ENCODE data around the gene PPM1G.
A peak's percentile ranks its signal among the peaks of the same experiment; 100 is the strongest.

The PPM1G gene

DNA sequence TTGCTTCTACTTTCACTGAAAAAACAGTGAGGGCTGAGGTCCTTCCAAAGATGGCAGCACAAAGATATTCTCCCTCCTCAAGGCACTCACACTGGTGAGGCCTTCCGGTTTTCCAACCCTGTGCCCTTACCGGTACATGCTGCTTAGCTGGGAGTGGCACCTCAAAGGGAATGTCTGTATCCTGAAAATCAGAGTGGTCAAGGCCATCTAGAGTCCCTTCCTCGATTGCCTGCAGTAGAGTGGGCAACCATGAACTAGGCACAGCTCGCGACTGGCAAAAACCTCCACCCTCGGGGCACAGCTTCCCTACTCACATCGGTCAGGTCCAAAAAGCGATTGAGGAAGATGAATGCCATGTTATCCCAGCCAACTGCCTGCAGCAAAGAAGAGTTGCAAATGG, 36.2 kb upstream of the PPM1G start:
- Histone ChIP-seq H3K9me3 (no peaks in the 10 kb centered on the region), H3K36me3 (peaks cover 46 to 82% (median 56%) of the 10 kb centered on the region in 3 donors), H3K4me3 (no peak overlapping the region), H3K27me3 (no peaks in the 10 kb centered on the region), H3K27ac (no peak overlapping the region), H3K4me1 (peaks cover 0 to 13% (median 8%) of the 10 kb centered on the region in 4 donors)
- intact Hi-C loops (cut with DNase I; ENCODE audit: low total_unique reads): no loop called here
- DNase-seq: no peak
- TF ChIP-seq, protein P1, sequence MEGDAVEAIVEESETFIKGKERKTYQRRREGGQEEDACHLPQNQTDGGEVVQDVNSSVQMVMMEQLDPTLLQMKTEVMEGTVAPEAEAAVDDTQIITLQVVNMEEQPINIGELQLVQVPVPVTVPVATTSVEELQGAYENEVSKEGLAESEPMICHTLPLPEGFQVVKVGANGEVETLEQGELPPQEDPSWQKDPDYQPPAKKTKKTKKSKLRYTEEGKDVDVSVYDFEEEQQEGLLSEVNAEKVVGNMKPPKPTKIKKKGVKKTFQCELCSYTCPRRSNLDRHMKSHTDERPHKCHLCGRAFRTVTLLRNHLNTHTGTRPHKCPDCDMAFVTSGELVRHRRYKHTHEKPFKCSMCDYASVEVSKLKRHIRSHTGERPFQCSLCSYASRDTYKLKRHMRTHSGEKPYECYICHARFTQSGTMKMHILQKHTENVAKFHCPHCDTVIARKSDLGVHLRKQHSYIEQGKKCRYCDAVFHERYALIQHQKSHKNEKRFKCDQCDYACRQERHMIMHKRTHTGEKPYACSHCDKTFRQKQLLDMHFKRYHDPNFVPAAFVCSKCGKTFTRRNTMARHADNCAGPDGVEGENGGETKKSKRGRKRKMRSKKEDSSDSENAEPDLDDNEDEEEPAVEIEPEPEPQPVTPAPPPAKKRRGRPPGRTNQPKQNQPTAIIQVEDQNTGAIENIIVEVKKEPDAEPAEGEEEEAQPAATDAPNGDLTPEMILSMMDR (IDR thresholded peaks at IDR 0.05): no peak

DNA sequence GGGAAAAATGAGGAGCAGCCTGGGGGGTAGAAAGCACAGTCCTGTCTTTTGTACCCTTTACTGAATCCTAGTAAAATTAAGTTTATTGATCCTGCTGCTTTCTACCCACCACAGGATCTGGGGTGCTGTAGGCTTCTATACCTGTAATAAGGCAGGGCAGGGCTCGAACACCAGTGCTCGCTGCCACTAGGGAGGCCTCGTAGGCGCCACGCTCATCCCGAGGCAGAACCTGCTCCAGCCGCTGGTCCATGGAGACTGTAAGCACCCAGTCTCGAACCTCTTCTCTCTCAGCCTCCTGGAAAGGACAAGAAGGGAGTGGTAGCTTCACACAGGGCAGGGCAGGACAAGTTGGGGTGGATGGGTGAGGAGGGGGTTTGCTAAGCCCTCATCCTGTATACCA, 35.8 kb upstream of the PPM1G start:
- DNase-seq: peak in 1 of 2 donors; percentile 42
- peaks cover 0 to 13% (median 8%) of the 10 kb centered on the region in 4 donors for H3K4me1 ChIP-seq
- H3K9me3 ChIP-seq: no peaks in the 10 kb centered on the region
- TF ChIP-seq, protein P1 (IDR thresholded peaks at IDR 0.05): no peak
- intact Hi-C loops (cut with DNase I; ENCODE audit: low total_unique reads): no loop called here
- H3K36me3 ChIP-seq: peaks cover 50 to 82% (median 56%) of the 10 kb centered on the region in 3 donors
- no peak overlapping the region for H3K27ac ChIP-seq
- no peak overlapping the region for H3K4me3 ChIP-seq
- no peaks in the 10 kb centered on the region for H3K27me3 ChIP-seq

DNA sequence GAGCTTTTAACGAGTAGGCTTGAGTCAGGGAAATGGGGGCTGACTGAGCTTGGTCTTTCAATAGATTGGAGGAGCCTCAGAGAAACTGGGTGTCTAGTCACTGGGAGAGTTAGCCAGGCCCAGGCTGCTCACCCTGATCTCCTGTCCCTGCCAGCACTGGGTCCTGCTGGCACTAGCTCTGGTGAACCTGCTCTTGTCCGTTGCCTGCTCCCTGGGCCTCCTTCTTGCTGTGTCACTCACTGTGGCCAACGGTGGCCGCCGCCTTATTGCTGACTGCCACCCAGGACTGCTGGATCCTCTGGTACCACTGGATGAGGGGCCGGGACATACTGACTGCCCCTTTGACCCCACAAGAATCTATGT, 33.5 kb upstream of the PPM1G start:
- H3K36me3 ChIP-seq: peaks cover 55 to 82% (median 56%) of the 10 kb centered on the region in 3 donors
- DNase-seq: no peak

DNA sequence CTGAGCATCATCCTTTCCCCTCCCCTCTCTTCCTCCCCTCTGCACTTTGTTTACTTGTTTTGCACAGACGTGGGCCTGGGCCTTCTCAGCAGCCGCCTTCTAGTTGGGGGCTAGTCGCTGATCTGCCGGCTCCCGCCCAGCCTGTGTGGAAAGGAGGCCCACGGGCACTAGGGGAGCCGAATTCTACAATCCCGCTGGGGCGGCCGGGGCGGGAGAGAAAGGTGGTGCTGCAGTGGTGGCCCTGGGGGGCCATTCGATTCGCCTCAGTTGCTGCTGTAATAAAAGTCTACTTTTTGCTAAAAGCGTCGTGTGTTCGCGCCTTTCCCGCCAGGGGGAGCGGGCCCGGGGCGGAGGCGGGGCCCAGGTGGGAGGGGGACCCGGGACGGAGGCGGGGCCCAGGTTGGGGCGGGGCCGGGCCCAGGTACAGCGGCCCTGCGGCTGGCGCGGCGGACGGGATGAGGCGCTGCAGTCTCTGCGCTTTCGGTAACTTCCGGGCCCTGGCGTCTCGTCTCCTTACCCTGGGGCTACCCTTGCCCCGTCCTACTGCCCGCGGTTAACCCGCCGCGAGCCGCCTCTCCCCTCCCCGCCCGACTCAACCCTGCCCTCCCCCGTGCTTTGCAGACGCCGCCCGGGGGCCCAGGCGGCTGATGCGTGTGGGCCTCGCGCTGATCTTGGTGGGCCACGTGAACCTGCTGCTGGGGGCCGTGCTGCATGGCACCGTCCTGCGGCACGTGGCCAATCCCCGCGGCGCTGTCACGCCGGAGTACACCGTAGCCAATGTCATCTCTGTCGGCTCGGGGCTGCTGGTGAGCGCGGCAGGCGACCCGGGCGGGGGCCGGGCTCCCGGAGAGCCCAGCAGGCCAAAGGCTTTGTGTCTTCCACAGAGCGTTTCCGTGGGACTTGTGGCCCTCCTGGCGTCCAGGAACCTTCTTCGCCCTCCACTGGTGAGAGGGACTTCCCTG, 32.8 kb upstream of the PPM1G start, which contains the start of gene KRTCAP3:
TSS of gene KRTCAP3 (plus strand) at position 424 of the 962 bp plus-strand sequence. CDS start at position 456, 32 bp downstream.
- Histone ChIP-seq H3K27me3 (no peaks in the 10 kb centered on the region), H3K9me3 (no peaks in the 10 kb centered on the region), H3K4me3 (peak within 1 kb of the TSS; percentile 32 to 38), H3K4me1 (peaks cover 0 to 13% (median 8%) of the 10 kb centered on the region in 4 donors), H3K36me3 (peaks cover 56 to 82% (median 56%) of the 10 kb centered on the region in 3 donors), H3K27ac (peak within 1 kb of the TSS; percentile 52 to 71)
- peak in 1 of 2 donors; percentile 58 for DNase-seq
- intact Hi-C loops (cut with DNase I; ENCODE audit: low total_unique reads): no loop called here
- TF ChIP-seq, protein P1 (IDR thresholded peaks at IDR 0.05): no peak

More for the DNA sequence above, 33.5 kb upstream of the PPM1G start:
- TF ChIP-seq, protein P1 (IDR thresholded peaks at IDR 0.05): no peak
- peak overlapping the region; percentile 52 to 71 for H3K27ac ChIP-seq
- no peaks in the 10 kb centered on the region for H3K9me3 ChIP-seq
- intact Hi-C loops (cut with DNase I; ENCODE audit: low total_unique reads): no loop called here
- no peak overlapping the region for H3K4me3 ChIP-seq
- H3K27me3 ChIP-seq: no peaks in the 10 kb centered on the region
- H3K4me1 ChIP-seq: peaks cover 0 to 13% (median 8%) of the 10 kb centered on the region in 4 donors

DNA sequence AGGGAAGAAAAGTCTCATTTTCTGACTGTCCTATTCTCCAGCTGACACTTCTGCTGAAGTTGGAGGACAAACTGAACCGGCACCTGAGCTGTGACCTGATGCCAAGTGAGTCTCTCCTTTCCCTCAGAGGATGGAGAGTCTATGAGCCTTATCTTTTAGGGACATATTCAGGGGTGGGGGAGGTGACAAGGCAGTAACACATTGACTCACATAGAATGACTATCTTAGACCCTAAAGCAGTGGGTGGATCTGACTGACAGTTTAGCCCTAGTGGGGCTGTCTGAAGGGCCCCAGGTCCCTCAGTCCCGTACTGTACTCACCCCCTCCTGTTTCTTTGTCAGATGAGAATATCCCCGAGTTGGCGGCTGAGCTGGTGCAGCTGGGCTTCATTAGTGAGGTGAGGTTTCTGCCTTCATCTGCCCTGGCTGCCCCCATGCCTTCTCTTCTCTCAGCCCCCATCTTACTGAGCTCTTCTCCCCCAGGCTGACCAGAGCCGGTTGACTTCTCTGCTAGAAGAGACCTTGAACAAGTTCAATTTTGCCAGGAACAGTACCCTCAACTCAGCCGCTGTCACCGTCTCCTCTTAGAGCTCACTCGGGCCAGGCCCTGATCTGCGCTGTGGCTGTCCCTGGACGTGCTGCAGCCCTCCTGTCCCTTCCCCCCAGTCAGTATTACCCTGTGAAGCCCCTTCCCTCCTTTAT, 32.0 kb upstream of the PPM1G start:
- Histone ChIP-seq H3K4me3 (no peak overlapping the region), H3K27ac (peak overlapping the region in 1 of 2 donors; percentile 71), H3K27me3 (no peaks in the 10 kb centered on the region), H3K36me3 (peaks cover 61 to 86% (median 61%) of the 10 kb centered on the region in 3 donors), H3K9me3 (no peaks in the 10 kb centered on the region), H3K4me1 (peaks cover 0 to 13% (median 8%) of the 10 kb centered on the region in 4 donors)
- peak in 1 of 2 donors; percentile 42 for DNase-seq
- TF ChIP-seq, protein P1 (IDR thresholded peaks at IDR 0.05): no peak
- intact Hi-C loops (cut with DNase I; ENCODE audit: low total_unique reads): no loop called here
